ENCODE data around the gene UBTF. TPM values are rescaled to one million over a fixed set of nuclear protein-coding genes. Genes with fewer than 3 reads are reported as not detected.

UBTF gene, protein sequence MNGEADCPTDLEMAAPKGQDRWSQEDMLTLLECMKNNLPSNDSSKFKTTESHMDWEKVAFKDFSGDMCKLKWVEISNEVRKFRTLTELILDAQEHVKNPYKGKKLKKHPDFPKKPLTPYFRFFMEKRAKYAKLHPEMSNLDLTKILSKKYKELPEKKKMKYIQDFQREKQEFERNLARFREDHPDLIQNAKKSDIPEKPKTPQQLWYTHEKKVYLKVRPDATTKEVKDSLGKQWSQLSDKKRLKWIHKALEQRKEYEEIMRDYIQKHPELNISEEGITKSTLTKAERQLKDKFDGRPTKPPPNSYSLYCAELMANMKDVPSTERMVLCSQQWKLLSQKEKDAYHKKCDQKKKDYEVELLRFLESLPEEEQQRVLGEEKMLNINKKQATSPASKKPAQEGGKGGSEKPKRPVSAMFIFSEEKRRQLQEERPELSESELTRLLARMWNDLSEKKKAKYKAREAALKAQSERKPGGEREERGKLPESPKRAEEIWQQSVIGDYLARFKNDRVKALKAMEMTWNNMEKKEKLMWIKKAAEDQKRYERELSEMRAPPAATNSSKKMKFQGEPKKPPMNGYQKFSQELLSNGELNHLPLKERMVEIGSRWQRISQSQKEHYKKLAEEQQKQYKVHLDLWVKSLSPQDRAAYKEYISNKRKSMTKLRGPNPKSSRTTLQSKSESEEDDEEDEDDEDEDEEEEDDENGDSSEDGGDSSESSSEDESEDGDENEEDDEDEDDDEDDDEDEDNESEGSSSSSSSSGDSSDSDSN
- total RNA-seq: 53.9 TPM
- long read RNA-seq, full-length matches to known transcripts: 81 of 163 reads
- long read RNA-seq, partial matches to known transcripts: 28 of 163 reads
- long read RNA-seq, other reads (novel, unspliced or antisense): 54 of 163 reads

DNA sequence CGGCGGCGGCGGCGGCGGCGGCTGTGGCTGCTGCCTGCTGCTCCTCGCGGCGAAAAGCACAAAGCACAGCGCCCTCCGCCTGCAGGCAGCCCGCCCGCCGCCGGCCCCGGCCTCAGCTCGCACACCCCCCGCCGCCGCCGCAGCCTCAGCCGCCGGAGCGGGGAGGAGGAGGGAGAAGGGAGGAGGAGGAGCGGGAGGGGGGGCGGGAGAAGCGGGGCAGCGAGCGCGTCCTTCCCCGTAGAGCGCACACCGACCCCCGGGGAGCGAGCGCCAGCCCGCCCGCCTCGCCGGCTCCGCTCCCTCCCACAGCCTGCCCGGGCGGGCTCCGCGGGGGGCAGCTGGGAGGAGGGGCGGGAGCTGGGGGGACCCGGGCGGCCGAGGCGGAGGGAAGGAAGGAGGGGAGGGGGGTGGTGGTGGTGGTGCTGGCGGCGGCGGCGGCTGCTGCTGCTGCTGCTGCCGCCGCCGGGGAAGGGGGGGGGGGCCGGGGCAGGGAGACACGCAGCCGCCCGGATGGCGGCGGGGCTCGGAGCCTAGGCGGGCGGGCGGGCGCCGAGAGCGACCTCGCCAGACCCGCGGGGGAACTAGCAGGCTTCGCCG, at the start of gene UBTF:
Gene UBTF, minus strand, starts transcription at position 60 of the 597 bp plus-strand sequence. CDS start 1,446 bp downstream, outside the sequence.
- TF ChIP-seq, protein P1, sequence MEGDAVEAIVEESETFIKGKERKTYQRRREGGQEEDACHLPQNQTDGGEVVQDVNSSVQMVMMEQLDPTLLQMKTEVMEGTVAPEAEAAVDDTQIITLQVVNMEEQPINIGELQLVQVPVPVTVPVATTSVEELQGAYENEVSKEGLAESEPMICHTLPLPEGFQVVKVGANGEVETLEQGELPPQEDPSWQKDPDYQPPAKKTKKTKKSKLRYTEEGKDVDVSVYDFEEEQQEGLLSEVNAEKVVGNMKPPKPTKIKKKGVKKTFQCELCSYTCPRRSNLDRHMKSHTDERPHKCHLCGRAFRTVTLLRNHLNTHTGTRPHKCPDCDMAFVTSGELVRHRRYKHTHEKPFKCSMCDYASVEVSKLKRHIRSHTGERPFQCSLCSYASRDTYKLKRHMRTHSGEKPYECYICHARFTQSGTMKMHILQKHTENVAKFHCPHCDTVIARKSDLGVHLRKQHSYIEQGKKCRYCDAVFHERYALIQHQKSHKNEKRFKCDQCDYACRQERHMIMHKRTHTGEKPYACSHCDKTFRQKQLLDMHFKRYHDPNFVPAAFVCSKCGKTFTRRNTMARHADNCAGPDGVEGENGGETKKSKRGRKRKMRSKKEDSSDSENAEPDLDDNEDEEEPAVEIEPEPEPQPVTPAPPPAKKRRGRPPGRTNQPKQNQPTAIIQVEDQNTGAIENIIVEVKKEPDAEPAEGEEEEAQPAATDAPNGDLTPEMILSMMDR (IDR thresholded peaks at IDR 0.05; ENCODE audit: borderline replicate concordance): no peak
- Histone ChIP-seq H3K4me1 (peaks cover 74% of the 10 kb centered on the region), H3K27ac (replicated peaks) (peak within 1 kb of the TSS; percentile 100), H3K27me3 (ENCODE audit: low read depth) (no peaks in the 10 kb centered on the region), H3K36me3 (peaks cover 27% of the 10 kb centered on the region), H3K4me3 (peak within 1 kb of the TSS; percentile 84), H3K9me3 (replicated peaks) (no peaks in the 10 kb centered on the region)
- DNase-seq: peak; percentile 80
- intact Hi-C loops (cut with micrococcal nuclease): no loop called here

DNA sequence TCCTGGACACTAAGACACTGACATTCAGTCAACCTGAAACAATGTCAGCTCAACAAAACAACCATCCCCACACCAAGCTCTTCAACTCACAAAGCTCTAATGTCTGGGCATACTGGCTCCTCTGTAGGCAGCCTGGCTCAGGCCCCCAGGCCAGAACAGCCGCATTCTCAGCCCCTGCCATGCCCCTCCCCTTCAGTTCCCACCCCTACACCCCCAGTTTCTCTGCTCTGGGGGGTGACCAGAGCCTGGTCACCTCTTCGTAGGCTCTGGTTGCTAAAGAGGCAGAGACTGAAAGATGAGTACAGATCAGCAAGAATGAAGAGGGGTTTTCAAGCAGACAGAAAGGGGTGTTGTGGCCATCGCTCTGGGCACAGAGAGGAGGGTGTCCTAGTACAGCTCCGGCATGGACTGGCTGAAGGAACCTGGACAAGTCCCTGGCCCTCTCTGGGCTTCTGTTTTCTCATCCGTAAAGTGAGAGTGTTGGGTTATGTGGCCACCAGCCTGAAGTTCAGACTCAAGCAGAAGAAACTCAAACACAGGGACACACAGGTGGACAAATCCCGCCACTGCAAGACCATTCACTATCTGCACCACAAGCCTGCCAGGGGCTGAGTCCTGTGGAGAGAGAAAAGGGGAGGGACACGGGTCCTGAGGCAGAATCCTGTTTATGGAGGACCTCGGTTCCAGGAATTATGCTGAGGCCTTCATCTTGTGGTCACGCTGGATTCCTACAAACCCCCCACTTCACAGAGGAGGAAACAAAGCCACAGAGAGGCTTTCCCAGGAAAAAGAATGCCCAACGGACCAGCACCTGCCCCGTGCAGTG, 49.4 kb upstream of the UBTF start:
- H3K4me1 ChIP-seq: peaks cover 18% of the 10 kb centered on the region
- no peak for DNase-seq
- H3K4me3 ChIP-seq: no peak overlapping the region
- no peaks in the 10 kb centered on the region for H3K9me3 ChIP-seq (replicated peaks)
- TF ChIP-seq, protein P1 (IDR thresholded peaks at IDR 0.05; ENCODE audit: borderline replicate concordance): no peak
- no peaks in the 10 kb centered on the region for H3K36me3 ChIP-seq
- H3K27ac ChIP-seq (replicated peaks): no peak overlapping the region
- intact Hi-C loops (cut with micrococcal nuclease): no loop called here
- H3K27me3 ChIP-seq (ENCODE audit: low read depth): peaks cover 3% of the 10 kb centered on the region

DNA sequence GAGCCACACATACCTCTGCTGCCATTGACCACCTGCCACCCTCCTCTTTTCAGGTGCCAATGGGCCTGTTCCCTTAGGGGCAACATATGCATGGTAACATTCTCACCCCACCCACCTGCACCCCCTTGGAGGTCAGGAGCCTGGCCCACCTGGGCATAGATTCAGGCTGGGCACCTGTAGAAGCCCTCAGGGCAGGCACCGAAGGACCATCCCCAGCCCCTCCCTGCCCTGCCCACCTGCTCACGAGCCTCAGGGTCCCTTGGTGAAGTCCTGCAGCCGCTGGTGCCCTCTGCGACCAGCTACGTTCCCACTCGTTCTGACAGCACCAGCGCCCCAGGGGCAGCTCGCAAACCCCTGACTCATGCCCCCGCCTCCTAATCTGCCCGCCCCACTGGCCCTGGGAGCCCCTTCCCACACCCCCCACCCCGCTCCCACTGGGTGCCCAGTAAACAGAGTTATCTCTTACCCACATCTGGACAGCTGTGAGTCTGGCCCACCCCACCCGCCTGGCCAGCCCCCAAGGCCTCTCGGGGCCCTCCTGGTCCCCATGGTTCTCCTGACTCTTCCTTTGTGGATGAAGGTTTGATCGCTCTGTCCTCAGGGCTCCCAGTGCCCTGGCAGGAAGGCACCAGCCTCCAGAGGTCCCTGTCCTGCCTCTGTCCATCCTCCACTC, 48.5 kb upstream of the UBTF start, which contains the start of gene SLC4A1:
Gene SLC4A1, minus strand, starts transcription at position 318 of the 673 bp plus-strand sequence. CDS start 5,269 bp downstream, outside the sequence.
- DNase-seq: no peak
- Histone ChIP-seq H3K4me1 (peaks cover 12% of the 10 kb centered on the region), H3K9me3 (replicated peaks) (no peaks in the 10 kb centered on the region), H3K36me3 (no peaks in the 10 kb centered on the region), H3K27me3 (ENCODE audit: low read depth) (peaks cover 3% of the 10 kb centered on the region), H3K4me3 (no peak within 1 kb of the TSS), H3K27ac (replicated peaks) (no peak within 1 kb of the TSS)
- intact Hi-C loops (cut with micrococcal nuclease): no loop called here
- TF ChIP-seq, protein P1 (IDR thresholded peaks at IDR 0.05; ENCODE audit: borderline replicate concordance): no peak

DNA sequence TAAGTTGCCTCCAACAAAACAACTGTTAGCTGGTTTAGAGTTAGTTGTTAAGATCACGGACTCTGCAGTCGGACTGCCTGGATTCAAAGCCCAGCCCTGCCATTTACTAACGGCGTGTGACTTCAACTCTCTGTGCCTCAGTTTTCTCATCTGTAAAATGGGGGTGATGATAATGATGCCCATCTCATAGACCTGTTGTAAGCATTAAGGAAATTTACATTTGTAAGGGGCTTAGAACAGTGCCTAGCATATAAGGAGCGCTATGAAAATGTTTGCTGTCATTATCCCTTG, 47.6 kb upstream of the UBTF start:
- H3K4me3 ChIP-seq: no peak overlapping the region
- H3K9me3 ChIP-seq (replicated peaks): no peaks in the 10 kb centered on the region
- intact Hi-C loops (cut with micrococcal nuclease): no loop called here
- TF ChIP-seq, protein P1 (IDR thresholded peaks at IDR 0.05; ENCODE audit: borderline replicate concordance): no peak
- H3K27me3 ChIP-seq (ENCODE audit: low read depth): peaks cover 3% of the 10 kb centered on the region
- no peak for DNase-seq
- no peaks in the 10 kb centered on the region for H3K36me3 ChIP-seq
- no peak overlapping the region for H3K27ac ChIP-seq (replicated peaks)
- peaks cover 4% of the 10 kb centered on the region for H3K4me1 ChIP-seq
